GM13976 (cell line): ENCODE results near the gene LYST.

Experiments
- DNase-seq: peaks from one replicate; pipeline ENCODE4 v3.0.0; 2012; ENCODE audit warnings: low spot score
- in situ Hi-C: fragments of 300-500 bp; cut with MboI; formaldehyde crosslinking; loops from one replicate; pipeline ENCODE4 v1.12.0; 2022; ENCODE audit warnings: low sequenced_read_pairs, mixed read lengths, inconsistent platforms; ENCODE audit not compliant: unreplicated experiment
- TF ChIP-seq, protein P1 (sequence below): IDR thresholded peaks from 2 replicates; pipeline ENCODE4 v1.5.1; 2012; ENCODE audit warnings: borderline replicate concordance, mild to moderate bottlenecking; ENCODE audit not compliant: insufficient read depth; ENCODE audit errors: extremely low read depth, missing control alignments, control extremely low read depth

Gene LYST

DNA sequence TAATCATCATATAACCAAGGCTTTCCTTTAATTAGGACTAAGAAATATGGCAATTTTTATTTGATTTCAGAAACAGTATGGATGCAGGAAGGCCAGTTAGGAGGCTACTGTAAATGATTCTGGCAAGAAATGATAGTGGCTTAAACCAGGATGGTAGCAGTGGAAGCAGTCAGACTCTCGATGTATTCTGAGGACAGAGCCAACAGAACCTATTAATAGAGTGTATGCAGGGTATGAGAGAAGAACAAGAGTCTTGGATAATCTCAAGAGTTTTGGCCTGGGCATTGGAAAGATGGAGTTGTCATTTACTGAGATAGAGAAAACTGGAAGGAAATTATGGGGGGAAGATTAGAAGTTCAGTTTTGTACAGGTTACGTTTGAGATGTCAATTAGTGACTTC is 143.8 kb downstream of the LYST start:
- TF ChIP-seq, protein P1, sequence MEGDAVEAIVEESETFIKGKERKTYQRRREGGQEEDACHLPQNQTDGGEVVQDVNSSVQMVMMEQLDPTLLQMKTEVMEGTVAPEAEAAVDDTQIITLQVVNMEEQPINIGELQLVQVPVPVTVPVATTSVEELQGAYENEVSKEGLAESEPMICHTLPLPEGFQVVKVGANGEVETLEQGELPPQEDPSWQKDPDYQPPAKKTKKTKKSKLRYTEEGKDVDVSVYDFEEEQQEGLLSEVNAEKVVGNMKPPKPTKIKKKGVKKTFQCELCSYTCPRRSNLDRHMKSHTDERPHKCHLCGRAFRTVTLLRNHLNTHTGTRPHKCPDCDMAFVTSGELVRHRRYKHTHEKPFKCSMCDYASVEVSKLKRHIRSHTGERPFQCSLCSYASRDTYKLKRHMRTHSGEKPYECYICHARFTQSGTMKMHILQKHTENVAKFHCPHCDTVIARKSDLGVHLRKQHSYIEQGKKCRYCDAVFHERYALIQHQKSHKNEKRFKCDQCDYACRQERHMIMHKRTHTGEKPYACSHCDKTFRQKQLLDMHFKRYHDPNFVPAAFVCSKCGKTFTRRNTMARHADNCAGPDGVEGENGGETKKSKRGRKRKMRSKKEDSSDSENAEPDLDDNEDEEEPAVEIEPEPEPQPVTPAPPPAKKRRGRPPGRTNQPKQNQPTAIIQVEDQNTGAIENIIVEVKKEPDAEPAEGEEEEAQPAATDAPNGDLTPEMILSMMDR, result no peak
- in situ Hi-C loops, result no loop called here
- DNase-seq, result no peak

DNA sequence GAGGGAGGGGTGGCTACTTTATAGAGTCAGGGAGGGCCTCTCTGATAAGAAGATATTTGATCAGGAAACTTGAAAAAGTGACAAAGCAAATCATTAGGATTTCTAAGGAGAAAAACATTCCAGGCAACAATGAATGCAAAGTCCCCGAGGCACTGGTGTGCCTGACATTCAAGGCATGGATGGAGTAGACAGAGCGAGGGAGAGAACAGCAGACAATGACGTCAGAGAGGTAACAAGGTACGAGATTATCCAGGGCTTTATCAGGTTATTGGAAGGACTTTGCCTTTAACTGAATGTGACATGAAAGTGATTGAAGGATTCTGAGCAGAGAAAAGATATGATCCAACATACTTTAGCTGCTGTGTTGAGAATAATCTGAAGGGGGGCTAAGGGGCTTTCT is 144.7 kb downstream of the LYST start:
- TF ChIP-seq, protein P1, result no peak
- in situ Hi-C loops, result no loop called here
- no peak for DNase-seq

DNA sequence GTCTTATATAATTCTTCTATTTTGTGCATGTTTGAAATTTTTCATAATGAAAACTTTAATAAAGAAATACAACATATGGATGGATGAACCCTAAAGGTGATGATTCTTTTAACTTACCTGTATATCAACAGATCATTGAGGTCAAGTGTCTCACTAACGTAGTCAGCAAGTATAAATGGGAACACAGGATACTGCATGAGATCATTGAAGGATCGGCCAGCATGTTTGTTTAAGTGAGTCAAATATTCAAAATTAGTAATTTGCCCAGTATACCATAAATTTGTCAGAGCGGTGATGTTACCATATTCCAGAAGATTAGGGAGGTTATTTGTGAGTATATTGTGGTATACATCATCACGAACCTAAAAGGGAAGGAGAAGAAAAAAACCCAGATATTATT is 146.2 kb downstream of the LYST start:
- in situ Hi-C loops, result no loop called here
- no peak for DNase-seq
- TF ChIP-seq, protein P1, result no peak

DNA sequence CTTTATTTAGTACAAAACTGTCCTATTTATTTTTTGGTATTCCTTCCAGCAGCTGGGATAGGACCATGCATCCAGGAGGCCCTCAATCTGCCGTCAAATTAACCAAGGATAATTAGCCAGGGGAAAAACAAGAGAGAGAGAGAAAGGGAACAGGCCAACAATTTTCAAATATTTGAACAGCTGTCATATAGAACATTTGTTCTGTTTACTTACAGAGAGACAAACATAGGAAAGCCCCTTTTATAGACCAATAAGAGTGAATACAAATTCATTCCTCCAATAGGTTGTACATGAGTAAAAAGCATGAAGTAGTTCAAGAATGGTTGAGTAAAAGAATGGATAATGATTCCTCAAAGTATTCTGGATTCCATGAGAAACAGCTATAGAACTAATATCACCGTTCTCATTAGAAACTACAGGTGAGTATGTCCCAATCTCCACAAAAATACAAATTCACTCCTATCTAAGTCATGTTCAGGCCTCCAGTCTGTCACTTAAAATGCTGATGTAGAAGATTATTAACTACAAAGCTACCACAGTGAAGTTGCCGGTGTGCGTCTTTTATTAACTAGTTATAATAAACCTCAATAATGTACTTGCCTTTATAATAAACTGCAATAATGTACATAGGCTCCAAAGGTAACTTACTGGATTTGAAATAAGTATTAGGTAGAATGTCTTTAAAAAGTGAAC is 152.4 kb downstream of the LYST start:
- no peak for DNase-seq
- in situ Hi-C loops, result no loop called here
- TF ChIP-seq, protein P1, result no peak

DNA sequence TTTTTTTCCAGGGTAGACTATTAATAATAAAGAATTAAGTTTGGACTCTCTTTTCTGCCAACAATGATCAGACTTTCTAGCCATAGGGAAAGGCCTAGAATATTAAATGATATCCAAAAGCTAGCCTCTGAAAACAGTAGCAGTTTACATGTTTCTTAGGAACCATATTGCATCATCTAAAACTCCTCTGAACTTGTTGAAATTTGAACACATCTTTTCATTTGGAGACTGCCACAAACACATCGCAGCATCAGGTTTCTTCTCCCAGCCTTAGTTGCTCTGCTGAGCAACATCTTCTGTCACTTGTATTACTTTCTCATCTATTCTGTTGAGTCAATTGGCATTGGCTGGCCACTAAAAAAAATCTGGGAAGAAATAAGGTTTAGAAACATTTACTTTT is 153.9 kb downstream of the LYST start:
- TF ChIP-seq, protein P1, result no peak
- in situ Hi-C loops, result no loop called here
- no peak for DNase-seq

DNA sequence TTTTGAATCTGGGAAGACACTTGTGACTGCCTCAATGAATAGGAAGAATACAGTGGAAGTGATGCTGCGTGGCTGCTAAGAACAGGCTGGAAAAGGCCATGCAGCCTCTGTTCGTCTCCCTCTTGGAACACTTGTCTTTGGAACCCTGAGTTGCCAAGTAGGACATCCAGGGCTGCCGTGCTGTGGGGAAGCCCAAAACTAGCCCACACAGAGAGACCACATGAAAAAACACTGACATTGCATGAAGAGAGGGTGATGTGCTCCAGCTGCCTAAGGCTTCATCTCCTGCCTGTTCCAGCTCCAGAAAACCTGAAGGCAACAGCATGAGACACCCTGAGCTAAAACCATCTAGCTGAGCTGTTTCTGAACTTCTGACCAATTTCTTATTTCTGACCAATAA is 156.0 kb downstream of the LYST start:
- TF ChIP-seq, protein P1, result no peak
- no peak for DNase-seq
- in situ Hi-C loops, result no loop called here

DNA sequence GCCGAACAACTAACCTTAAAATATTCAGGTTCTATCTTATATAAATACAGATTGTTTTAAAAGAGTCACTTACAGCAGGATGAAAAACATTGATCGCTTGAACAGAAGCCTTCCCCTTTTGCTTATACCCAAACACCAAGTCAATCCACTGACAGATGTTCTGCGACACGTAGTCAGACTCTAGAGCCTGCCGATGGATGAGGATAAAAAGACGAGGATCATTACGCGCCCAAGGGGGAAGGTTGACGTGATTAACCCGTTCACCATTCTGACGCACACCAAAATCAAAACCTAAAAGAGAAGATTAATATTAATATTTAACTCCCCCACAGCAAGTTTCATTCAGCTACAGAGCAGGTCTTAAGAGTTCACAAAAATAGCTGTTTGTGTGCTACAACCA is 157.7 kb downstream of the LYST start:
- TF ChIP-seq, protein P1, result no peak
- in situ Hi-C loops, result no loop called here
- no peak for DNase-seq
